ENCODE measurements around the gene ZBED2. TPM values are rescaled to one million over a fixed set of nuclear protein-coding genes. Genes with fewer than 3 reads are reported as not detected.

Gene ZBED2
- total RNA-seq, 1 experiment from 2014 or later, result not detected

DNA sequence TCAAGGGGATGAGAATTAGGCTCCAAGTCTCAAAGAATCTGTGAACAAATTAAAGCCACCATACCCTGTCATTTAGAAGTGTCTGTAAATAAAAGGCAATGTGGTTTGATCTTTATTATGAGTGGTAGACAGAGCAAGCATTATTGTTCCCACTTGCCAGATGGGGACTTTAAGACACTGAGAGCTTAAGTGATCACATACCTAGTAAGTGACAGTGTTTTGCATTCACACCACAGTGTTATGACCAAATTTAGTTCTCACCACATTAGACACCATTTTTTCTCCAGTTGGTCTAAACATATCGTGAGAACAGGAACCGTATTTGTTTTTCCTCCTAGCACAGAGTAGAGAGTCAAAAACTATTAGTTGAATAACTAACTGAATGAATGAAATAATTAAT is 13.2 kb upstream of the ZBED2 start:
- in situ Hi-C loops (cut with HindIII; ENCODE audit: low pct_unique_long_range_greater_than_20kb, low sequenced_read_pairs), result no loop called here
- DNase-seq (ENCODE audit: low read depth, low spot score), result no peak

DNA sequence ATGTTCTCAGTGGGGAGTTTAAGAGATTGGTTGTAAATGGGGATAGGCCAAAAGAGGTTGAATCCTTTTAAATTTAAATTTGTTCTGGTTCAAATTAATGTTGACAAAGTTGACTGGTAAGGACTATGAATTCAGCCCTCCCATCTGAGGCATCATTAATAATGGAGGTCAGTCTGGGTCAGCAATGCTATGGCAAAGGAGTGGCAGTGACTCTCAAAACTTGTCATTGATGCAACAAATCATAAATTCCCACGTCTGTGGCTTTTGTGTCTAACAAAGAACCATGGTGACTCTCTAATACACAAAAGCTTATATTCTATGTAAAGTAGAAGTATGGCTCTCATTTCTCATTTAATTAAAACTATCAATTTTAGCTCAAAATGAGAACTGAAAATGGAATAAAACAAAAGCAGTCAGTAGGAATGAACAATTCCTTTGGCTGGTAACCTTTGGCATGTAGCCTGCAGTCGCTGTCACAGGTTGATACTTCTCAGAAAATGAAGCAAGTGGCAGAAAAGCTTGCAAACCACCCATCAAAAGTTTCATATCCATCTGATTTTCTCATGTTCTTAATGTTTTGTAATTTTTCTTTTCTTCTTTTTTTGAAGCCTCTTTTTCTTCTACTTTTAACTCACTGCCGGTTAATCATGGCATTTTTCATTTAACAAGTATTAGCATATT is 12.2 kb upstream of the ZBED2 start:
- no peak for DNase-seq (ENCODE audit: low read depth, low spot score)
- in situ Hi-C loops (cut with HindIII; ENCODE audit: low pct_unique_long_range_greater_than_20kb, low sequenced_read_pairs), result no loop called here

DNA sequence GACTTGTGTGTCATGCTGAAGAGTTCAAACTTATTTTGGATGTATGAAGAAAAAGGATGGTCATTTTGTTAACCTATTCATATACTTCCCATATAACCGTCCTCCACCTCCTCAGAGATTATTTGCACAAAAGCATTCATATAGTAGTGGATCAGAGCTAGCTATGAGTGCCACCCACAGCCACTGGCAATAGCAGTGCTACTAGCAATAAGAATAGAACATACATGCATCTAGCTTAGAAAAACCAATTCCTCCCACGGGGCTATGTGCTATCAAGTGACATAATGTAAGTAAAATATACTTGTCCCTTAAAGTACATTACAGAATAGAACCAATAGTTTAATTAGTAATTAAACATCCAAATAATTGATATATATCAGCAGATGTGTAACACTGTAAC is 10.3 kb upstream of the ZBED2 start:
- no peak for DNase-seq (ENCODE audit: low read depth, low spot score)
- in situ Hi-C loops (cut with HindIII; ENCODE audit: low pct_unique_long_range_greater_than_20kb, low sequenced_read_pairs), result no loop called here

DNA sequence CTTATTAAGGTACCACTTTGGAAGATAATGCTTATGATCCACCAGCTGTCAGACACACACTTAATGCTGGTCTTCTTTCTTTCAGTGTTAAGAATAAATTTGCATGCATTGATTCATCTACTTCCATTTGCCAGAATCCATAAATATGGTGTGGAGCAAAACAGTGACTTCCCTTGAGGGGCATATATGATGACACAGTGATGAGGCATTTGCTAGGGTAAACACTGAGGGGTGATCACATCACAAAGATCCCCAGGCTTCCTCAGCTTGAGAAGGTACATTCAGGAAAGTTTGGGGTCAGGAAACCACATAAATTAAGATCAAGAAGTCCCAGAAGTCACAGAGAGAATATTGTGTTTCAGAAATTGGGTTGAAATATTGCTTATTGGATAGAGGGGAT is 9.9 kb upstream of the ZBED2 start:
- in situ Hi-C loops (cut with HindIII; ENCODE audit: low pct_unique_long_range_greater_than_20kb, low sequenced_read_pairs), result no loop called here
- no peak for DNase-seq (ENCODE audit: low read depth, low spot score)

DNA sequence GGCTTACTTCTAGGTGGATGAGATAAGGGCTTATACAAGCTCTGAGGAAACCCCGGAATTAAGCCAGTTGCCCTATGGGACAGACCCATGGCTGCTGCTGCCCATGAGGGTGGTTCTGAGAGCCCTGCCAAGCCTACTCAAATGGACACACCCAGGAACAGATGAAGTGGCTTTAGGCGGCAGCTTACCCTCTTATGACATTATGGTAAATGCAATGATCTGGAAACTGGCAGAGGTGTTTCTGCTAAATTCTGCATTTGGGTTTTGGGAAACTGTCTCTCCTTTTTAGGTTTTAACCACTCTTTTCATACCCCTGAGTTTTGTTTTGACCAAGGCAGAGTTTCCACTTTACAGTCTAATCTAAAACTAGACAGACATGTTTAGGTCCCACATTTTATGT is 9.0 kb upstream of the ZBED2 start:
- no peak for DNase-seq (ENCODE audit: low read depth, low spot score)
- in situ Hi-C loops (cut with HindIII; ENCODE audit: low pct_unique_long_range_greater_than_20kb, low sequenced_read_pairs), result no loop called here

DNA sequence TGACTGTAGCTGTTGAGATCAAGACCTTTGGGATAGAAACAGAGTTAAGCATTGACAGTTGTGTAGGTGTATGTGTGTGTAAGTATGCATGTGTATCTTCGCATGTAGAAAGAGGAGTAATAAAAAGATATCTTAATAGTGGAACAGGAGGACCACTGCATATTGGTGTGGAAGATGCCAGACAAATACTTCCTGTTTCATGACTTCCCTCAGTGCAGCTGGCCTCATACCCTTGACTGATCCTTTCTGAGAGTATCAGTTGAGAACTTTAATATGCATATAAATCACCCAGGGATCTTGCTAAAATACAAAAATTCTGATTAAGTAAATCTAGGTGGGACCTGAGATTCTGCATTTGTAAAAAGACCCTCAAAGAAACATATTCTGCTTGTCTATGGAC is 8.5 kb upstream of the ZBED2 start:
- in situ Hi-C loops (cut with HindIII; ENCODE audit: low pct_unique_long_range_greater_than_20kb, low sequenced_read_pairs), result no loop called here
- DNase-seq (ENCODE audit: low read depth, low spot score), result no peak

DNA sequence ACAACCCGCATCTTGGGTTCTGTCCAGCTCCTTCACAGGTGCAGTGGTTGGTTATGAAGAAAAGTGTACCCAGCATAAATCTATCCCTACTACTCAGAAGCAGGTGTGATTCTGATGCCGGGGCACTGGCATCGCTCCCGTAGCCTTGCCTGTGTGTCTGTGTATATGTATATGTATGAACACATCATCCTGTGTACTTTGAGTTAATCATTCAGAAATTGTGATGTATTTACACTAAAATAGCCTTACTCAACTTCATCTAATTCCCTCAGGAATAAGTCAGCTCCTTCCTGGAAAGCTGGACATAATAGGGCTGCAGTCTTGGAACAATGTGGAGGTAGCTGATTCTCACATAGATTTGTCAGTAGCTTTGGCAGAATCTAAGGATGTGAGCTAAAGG is 6.7 kb upstream of the ZBED2 start:
- DNase-seq (ENCODE audit: low read depth, low spot score), result no peak

DNA sequence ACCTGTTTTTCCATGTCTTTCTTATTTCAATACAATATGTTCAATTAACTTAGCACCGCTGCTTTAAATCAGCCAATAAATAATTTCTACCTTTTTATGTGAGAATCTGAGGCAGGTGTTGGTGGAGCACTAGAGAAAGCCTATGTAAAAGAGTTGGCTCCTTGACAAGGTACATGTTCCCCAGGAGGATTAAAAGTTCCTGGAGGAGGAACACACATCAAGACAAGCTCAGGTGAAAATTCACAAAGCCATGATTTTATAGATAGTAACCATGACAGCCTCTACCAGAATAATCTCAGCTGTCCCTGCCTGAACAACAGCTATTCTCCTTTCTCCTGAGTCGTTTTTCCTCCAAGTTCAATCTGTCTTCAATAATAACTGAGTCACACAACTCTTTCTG is 3.4 kb upstream of the ZBED2 start:
- DNase-seq (ENCODE audit: low read depth, low spot score), result no peak
- in situ Hi-C loops (cut with HindIII; ENCODE audit: low pct_unique_long_range_greater_than_20kb, low sequenced_read_pairs), result no loop called here

More for the DNA sequence above, 6.7 kb upstream of the ZBED2 start:
- in situ Hi-C loops (cut with HindIII; ENCODE audit: low pct_unique_long_range_greater_than_20kb, low sequenced_read_pairs), result no loop called here

DNA sequence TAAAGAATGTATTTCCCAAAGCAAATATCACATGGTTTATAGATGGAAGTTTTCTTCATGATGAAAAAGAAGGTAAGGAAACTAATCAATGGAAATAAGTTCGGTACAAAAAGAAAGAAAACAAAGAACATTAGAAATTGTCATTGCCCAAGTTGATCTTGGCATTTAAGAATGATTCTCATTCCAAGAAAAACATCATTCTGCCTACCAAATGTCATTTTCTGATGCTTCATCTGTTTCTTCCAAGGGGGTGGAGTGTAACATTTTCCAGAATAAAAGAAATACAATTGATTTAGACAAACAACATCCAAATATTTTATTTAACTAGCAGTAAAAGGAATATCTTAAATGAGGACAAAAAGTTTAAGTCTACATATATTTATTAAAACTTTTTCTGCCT is 3.0 kb upstream of the ZBED2 start:
- DNase-seq (ENCODE audit: low read depth, low spot score), result no peak
- in situ Hi-C loops (cut with HindIII; ENCODE audit: low pct_unique_long_range_greater_than_20kb, low sequenced_read_pairs), result no loop called here

DNA sequence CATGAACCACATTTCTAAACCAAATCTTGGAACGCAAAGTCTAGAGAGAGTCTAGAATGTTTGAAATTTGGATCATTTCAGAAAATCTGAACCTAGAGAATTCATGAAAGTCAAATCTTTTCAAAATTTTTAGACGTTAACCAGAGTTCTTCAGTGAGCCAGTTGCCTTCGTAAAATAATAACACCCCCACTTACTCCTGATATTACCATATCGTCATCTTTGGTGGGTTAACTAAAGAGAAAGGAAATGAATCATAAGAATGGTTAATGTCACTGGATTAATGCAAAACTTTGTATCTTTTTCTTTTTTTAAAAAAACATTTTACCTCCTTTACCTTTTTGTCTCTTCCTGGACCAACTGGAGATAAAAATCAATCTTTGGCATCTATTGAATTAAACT is 1.2 kb upstream of the ZBED2 start:
- DNase-seq (ENCODE audit: low read depth, low spot score), result no peak
- in situ Hi-C loops (cut with HindIII; ENCODE audit: low pct_unique_long_range_greater_than_20kb, low sequenced_read_pairs), result no loop called here

DNA sequence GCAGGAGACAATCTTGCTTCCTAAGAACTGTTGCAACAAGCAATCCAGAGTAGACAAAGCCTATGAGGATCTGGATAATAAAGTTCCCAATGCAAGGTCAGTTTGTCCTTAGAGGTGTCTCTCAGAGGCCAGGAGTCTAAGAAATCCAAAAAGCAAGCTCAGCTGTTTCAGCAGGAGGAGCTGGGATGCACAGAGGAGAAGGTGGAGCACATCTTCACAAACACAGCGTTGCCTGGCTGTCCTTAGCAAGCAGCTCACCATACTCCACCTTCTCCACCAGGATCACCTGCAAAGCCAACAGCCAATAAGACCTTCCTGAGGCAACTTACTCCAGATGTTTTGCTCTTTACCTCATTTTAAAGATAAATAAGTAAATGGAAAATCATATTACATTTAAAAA is 365 bp downstream of the ZBED2 start:
- in situ Hi-C loops (cut with HindIII; ENCODE audit: low pct_unique_long_range_greater_than_20kb, low sequenced_read_pairs), result no loop called here
- DNase-seq (ENCODE audit: low read depth, low spot score), result no peak

DNA sequence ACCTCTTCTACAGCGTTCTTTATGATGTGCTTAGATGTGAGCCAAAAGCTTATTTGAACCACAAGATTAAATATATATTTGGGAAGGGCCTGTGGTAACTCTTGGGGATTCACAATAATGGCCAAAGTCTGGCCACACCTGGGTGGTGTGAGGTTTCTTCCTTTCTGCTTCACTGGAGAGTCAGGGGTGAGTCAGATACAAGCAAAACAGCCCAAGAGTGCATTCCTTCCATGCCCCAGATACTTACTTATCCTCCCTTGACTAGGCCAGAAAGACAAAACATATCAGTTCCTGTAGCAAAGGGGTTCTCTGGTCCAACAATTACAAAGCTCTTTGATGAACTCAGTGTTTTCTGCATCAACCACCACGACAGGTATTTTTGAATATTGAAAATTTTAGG is 941 bp downstream of the ZBED2 start:
- in situ Hi-C loops (cut with HindIII; ENCODE audit: low pct_unique_long_range_greater_than_20kb, low sequenced_read_pairs), result no loop called here
- DNase-seq (ENCODE audit: low read depth, low spot score), result no peak

DNA sequence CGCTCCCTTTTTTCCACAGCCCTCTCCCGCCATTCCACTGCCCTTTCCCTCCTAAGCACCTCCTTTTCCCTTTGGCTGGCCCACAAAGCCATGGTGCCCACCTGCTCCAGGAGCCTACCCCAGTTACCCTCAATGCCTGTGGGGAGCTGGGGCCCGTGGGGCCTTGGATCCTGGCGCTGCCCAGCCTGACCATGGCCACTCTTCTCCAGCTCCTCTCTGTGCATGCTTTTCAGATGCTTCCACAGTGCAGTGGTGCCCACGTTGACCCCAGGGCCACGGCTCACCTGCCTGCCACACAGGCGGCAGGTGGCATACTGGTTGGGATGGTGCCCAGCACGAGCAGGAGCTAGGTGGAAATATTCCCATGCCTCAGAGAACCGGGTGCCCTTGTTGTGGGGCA is 1.5 kb downstream of the ZBED2 start:
- no peak for DNase-seq (ENCODE audit: low read depth, low spot score)
- in situ Hi-C loops (cut with HindIII; ENCODE audit: low pct_unique_long_range_greater_than_20kb, low sequenced_read_pairs), result no loop called here

DNA sequence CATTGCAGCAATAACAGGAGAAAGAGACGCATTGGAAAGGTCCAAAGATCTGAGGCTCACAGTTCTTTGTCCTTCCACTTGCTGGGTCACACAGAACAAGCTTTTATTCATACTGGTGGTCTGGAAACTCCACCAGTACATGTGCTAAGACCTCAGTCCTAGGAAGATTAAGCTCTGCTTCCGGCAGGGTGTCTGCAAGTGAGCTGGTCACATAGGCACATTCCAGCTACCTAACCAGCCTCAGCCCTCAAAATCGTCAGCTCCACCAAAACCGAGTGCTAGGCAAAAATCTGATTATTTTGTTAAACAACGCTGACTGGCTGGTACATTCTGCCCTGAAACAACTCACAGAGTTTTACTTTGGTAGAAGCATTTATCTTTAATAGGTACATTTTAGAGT is 2.2 kb downstream of the ZBED2 start:
- in situ Hi-C loops (cut with HindIII; ENCODE audit: low pct_unique_long_range_greater_than_20kb, low sequenced_read_pairs), result no loop called here

DNA sequence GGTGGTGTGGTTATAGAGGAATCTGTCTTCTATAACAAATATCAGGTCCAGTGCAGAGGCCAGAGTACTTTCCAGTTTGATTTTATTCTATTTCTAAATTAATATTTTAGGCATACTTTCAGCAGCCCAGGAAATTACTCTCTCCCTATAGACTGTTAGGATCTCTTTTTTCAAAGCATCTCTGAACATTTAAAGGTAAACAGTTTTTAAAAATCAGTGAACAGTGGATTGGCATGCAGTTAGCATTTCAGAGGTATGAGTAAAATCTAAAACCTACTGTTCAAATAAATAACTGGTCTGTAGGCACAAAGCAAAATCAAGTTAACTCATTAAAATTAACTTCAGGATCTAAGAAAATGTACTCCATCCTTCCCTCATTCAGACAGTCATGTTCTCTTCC is 3.0 kb downstream of the ZBED2 start:
- no peak for DNase-seq (ENCODE audit: low read depth, low spot score)
- in situ Hi-C loops (cut with HindIII; ENCODE audit: low pct_unique_long_range_greater_than_20kb, low sequenced_read_pairs), result no loop called here

More for the DNA sequence above, 2.2 kb downstream of the ZBED2 start:
- no peak for DNase-seq (ENCODE audit: low read depth, low spot score)

DNA sequence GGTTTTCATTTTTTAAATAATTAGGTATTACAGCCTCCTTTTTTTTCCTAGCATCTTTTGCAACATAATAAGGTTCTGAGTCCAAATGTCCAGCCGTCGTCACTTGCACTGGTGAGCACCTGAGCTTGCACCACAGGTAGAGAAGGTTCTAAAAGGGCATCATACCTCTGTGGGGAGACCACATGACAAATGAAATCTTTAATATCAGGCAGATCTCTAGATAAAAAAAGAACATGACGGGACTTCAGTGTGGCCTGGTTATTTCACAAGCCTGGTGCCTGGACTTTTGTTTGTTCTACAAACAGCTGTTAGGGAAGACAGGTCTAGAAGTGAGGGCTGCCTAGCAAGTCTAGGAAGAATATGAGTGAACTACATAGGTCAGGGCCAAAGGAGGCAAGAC is 3.6 kb downstream of the ZBED2 start:
- DNase-seq (ENCODE audit: low read depth, low spot score), result no peak
- in situ Hi-C loops (cut with HindIII; ENCODE audit: low pct_unique_long_range_greater_than_20kb, low sequenced_read_pairs), result no loop called here

DNA sequence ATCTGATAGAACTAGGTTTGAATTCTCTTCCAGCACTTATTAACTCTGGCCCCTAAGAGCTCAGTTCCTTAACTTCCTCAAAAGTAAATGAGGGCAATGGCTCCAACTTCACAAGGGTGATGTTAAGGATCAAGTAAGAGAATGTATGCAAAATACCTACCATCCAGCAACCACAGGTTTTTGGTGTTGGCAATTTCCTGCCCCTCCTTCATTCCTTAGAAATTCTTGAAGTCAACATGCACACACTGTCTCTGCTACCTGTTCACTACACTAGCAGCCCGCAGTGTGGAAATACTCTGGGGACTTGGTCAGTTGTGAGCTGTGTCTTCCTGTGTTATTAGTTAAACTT is 5.0 kb downstream of the ZBED2 start:
- in situ Hi-C loops (cut with HindIII; ENCODE audit: low pct_unique_long_range_greater_than_20kb, low sequenced_read_pairs), result no loop called here
- no peak for DNase-seq (ENCODE audit: low read depth, low spot score)

DNA sequence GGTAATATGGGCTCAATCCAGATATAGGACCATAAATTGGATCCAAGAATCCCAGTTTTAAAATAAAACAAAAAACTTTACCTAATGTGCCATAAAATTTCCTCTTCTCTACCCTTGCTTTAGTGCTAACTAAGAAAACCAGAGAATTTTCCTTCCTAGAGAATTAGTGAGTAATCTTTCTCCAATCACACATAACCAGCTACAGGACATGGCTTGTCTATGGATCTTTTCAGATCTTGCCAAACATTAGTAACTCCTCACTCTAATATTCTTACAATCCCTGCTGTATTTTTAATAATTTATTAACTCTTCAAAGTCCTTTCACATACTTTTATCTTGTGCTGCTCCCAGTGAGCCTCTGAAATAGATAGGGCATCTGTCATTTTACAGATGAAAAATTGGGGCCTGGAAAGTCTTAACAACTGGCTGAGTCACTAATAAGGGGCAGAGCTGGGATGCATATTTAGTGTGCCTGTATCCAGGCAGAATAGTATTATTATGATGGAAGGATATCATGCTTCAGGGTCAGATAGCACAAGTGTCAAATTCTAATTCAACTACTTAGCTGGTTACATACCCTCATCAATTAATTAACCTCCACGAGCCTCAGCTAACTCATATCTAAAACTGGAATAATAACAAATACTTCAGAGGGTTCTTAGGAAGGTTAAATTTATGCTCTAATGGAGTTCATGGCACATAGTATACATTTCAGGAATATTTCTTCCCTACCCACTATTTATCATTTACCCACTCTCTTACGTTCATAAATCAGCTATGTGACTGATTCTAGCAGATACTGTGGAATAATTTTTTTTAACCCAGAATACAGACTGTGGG is 5.6 kb downstream of the ZBED2 start:
- in situ Hi-C loops (cut with HindIII; ENCODE audit: low pct_unique_long_range_greater_than_20kb, low sequenced_read_pairs), result no loop called here
- no peak for DNase-seq (ENCODE audit: low read depth, low spot score)

DNA sequence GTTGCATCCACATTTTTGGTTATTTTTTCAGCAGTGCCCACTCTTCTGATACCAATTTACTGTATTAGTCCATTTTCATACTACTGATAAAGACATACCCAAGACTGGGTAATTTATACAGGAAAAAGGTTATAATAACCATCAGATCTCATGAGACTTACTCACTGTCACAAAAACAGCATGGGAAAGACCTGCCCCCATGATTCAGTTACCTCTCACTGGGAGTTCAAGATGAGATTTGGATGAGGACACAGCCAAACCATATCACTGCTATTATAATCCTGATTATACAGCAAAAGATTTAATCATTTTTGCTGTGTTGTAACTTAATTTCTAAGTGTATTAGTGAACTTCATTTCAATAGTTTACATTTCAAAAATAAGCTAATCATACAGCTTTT is 6.6 kb downstream of the ZBED2 start:
- in situ Hi-C loops (cut with HindIII; ENCODE audit: low pct_unique_long_range_greater_than_20kb, low sequenced_read_pairs), result no loop called here
- DNase-seq (ENCODE audit: low read depth, low spot score), result no peak
